HG02798 (cell line): ENCODE results near the gene LRP3.
"Not testable (repeated sequence)": the region's sequence is repeated elsewhere in the genome, so short reads cannot be mapped to it uniquely, and the experiment has no call there.

Experiments used
- ATAC-seq: cut with Tn5 transposase; IDR thresholded peaks from one replicate; pipeline ENCODE4 v1.9.1; 2021; ENCODE audit warnings: mild to moderate bottlenecking; ENCODE audit not compliant: unreplicated experiment, poor library complexity

LRP3 gene

GRCh38 chr19:33199441-33200265, 5.5 kb downstream of the LRP3 start:
- ATAC-seq = no peak

GRCh38 chr19:33201473-33201872, 7.3 kb downstream of the LRP3 start:
- no peak for ATAC-seq

DNA sequence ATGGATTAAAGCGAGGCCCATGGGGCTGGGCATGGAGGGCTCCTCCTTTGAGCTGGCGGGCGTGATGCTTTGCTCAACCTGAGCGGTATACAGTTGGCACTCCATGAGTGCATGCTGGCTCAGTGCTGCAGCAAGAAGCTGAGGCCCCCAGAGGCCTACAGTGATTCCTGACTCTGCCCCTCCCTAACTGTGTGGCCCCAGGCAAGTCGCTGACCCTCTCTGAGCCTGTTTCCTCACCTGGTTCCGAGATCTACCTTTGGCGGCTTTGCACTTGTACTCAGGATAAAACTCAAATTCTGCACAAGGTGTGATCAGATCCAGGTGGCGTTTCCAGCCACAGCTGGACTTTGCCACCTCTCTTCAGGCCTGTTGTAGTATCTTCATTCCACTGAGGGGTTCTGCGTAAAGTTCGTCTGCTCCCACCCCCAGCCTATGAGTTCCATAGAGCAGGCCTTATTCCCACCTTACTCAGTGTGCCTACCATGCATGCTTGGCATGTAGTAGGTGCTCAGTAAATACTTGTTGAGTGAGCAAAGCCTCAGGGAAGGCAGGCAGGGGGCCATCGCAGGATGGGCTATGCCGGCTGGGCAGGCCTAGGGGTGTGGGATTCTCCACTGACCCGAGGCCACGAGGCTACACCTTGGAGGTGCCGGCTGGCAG, 7.9 kb downstream of the LRP3 start:
- ATAC-seq = no peak

DNA sequence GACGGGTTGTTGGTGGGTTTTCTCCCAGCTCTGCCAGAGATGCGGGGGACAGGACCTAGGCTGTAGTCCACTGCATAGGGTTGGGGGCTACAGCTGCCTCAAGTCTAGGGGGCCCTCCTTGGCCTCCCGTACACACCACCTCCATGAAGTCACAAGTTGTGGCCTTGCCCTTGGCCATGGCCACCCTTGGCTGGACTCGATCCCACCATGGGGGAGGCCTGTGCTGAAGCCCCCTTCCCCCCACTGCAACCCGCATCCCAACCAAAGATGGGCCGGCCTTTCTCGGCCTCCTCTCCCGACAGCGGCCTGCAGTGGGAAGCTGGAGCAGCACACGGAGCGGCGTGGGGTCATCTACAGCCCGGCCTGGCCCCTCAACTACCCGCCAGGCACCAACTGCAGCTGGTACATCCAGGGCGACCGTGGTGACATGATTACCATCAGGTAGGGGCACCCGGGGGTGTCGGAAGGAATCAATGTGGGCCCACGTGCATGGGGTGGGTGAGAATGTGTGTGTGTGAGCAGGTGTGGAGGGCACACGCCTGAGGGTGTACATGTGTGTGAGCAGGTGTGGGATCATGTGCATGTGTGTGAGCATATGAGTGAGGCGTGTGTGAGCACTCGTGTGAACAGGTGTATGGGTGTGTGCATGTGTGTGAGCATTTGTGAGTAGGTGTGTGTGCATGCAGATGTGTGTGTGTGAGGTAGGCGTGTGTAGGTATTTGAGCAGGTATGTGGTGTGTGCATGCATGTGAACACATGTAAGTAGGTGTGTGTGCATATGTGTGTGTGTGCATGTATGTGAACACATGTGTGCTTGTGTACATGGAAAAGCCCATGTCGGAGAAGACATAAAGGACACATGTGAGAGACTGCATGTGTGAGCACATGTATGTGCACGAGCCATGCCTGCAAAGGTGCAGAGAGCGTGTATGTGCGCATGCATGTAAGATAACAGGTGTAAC, 8.7 kb downstream of the LRP3 start:
- no peak for ATAC-seq

DNA sequence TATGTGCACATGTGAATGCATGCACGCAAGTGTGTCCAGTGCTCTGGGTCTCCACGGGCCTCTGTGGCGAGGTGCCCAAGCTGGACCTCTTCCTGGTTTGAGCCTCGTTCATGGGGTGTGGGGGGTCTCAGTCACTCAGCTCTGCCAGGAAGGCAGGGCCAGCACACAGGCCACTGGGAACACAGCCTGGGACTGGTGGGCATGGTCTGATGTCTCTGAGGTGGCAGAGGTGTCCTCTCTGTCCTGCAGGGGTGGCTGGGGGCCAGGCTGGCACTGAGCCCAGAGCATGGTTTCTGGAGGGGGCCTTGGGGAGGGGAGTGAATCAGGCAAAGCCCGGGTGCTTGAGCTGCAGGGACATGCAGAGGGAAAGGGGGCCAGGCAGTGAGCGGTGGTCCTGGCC, 9.4 kb downstream of the LRP3 start:
- ATAC-seq = no peak

GRCh38 chr19:33204136-33204973, 10.2 kb downstream of the LRP3 start:
- ATAC-seq = no peak

DNA sequence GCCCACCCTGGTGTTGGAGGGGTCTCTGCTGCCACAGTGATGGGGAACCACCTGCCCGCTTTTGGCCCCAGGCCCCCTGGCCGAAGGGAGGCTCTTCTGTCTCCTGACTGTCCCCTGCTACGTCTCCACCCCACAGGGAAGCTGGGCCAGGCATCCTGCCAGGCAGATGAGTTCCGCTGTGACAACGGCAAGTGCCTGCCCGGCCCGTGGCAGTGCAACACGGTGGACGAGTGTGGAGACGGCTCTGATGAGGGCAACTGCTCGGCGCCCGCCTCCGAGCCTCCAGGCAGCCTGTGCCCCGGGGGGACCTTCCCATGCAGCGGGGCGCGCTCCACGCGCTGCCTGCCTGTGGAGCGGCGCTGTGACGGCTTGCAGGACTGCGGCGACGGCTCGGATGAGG, 11.0 kb downstream of the LRP3 start:
- ATAC-seq = no peak

DNA sequence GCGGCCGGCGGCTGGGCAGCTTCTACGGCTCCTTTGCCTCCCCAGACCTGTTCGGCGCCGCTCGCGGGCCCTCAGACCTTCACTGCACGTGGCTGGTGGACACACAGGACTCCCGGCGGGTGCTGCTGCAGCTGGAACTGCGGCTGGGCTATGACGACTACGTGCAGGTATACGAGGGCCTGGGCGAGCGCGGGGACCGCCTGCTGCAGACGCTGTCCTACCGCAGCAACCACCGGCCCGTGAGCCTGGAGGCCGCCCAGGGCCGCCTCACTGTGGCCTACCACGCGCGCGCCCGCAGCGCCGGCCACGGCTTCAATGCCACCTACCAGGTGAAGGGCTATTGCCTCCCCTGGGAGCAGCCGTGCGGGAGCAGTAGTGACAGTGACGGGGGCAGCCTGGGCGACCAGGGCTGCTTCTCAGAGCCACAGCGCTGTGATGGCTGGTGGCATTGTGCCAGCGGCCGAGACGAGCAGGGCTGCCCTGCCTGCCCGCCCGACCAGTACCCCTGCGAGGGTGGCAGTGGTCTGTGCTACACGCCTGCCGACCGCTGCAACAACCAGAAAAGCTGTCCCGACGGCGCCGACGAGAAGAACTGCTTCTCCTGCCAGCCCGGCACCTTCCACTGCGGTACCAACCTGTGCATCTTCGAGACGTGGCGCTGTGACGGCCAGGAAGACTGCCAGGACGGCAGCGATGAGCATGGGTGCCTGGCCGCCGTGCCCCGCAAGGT, 11.6 kb downstream of the LRP3 start:
- ATAC-seq = no peak

GRCh38 chr19:33206261-33207039, 12.3 kb downstream of the LRP3 start:
- no peak for ATAC-seq

DNA sequence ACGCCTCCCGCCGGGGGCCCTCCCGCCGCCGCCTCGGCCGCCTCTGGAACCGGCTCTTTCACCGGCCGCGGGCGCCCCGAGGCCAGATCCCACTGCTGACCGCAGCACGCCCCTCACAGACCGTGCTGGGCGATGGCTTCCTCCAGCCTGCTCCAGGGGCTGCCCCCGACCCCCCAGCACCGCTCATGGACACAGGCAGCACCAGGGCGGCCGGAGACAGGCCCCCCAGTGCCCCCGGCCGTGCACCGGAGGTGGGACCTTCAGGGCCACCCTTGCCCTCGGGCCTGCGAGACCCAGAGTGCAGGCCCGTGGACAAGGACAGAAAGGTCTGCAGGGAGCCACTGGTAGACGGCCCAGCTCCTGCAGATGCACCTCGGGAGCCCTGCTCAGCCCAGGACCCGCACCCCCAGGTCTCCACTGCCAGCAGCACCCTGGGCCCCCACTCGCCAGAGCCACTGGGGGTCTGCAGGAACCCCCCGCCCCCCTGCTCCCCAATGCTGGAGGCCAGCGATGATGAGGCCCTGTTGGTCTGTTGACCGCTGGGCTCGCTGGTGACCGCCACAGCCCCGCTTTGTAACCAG, 13.0 kb downstream of the LRP3 start:
- no peak for ATAC-seq

DNA sequence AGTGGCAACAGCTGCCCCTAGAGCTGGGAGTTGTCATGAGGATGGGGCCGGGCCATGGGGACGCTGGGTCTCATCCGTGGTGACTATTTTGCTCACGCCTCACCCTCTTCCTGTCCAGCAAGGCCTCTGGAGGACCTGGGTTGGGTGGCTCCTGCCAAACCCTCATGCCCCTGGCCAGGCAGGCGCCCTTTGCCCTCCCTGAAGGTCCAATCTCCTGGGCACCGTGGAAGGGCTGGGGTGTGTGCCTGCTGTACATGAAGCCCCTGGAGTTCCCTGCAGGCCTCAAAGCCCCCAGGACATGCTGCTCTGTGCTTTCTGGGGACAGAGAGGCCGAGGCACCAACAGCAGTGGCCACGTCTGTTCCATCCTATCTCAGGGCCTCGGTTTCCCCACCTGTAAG, 13.8 kb downstream of the LRP3 start:
- no peak for ATAC-seq

DNA sequence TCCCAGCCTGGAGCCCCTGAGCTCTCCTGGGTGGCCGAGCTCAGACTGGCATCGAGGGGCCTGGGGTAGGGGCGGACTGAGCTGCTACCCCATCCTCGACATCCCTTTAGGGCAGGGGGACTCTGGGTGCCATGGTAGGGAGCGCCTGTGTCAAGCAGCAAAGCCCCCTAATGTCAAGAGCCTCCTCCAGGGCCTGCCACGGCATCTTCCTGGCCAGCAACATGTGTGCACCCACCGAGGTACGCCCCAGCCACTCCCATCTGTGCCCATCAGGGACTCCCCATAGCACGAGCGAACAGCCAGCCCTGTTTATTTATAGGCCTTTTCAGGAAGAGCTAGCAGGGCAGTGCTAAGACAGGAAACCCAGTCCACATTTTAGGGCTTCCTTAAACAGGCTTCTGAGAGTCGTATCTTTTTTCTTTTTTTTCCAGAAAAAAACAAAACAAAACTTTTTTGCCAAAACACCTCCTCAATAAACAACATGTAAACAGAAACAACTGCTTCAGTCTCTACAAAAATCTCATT, 14.3 kb downstream of the LRP3 start:
- ATAC-seq = no peak

GRCh38 chr19:33208904-33209849, 15.0 kb downstream of the LRP3 start:
- no peak for ATAC-seq

- not testable (repeated sequence) for ATAC-seq
These were observed 15.7 kb downstream of the LRP3 start for GRCh38 chr19:33209850-33210230.

GRCh38 chr19:33210266-33210940, 16.3 kb downstream of the LRP3 start:
- ATAC-seq = no peak

DNA sequence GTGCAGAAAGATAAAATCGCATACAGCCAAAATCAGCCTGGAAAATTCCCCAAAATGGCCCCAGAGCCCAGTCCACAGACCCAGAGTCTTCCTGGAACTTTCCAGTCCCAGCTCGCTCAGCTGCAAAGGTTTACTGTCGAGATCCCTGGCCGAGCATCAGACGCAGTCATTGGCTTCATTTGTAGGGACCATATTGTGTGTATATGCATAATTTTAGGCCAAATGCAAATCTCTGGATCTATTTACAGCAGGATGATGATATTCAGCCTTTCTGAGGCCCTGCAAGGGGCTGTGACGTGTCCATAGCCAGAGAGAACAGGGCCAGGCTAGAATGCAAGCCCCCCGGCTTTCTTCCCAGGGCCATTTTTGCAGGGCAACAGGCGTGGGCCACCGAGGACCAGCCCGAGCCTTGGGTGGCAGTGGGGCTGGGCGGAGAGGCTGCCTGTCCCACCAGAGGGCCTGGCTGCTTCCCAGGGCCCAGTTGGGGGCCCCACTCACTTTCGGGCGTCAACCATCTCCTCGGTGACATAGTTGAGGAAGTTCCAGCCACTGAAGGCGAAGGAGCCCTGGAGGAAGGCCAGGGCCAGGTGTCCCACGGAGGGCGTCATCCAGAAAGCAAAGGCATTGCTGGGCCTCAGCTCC, 17.8 kb downstream of the LRP3 start:
- ATAC-seq = no peak
